ENCODE measurements around the gene ITPK1.

ITPK1 gene

DNA sequence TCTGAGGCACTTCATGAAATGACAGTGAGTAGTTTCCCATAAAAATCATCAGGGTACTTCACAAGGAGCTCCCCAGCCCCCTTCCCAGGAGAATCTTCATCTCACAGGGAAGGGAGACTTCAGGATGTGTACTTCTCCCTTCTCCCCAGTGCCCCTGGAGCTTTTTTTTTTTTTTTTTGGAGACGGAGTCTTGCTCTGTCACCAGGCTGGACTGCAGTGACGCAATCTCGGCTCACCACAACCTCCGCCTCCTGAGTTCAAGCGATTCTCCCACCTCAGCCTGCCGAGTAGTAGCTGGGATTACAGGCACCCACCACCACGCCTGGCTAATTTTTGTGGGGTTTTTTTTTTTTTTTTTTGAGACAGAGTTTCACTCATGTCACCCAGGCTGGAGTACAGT, 10.4 kb downstream of the ITPK1 start:
- no peak for DNase-seq (ENCODE audit: low read depth, low spot score)

- peak; percentile 65 for DNase-seq (ENCODE audit: low read depth, low spot score)
These were observed 10.8 kb downstream of the ITPK1 start for GRCh38 chr14:93104961-93105360.

DNA sequence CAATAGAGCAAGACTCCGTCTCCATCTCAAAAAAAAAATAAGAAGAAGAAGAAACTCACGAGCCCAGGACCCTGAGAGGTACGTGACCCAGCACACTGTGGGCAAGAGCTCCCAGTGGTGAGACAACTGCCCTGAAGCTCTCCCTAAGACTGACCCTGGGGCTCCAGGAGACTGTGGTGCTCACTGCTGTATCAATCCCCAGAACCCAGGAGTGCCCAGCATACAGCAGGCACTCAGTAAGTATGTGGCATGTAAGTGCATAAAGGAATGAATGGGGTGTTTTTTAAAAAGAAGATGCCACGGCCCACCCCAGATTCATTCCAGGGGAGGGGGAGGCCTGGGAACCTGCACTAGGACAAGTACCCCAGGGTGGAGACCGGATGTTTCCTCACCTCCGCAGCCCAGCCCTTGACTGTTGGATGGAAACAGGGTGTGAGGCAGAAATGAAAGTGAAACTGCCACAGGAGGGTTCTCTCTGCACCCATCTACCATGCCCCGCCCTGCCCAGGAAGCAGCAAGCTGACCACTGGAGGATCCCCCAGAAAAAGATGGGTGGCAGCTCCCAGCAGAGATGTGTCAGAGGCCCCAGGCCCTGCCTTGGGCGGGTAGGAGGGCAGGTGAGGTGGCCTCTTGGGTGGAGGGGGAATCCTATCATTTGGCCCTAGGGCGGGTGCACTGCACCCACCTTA, 12.2 kb downstream of the ITPK1 start:
- DNase-seq (ENCODE audit: low read depth, low spot score): no peak

DNA sequence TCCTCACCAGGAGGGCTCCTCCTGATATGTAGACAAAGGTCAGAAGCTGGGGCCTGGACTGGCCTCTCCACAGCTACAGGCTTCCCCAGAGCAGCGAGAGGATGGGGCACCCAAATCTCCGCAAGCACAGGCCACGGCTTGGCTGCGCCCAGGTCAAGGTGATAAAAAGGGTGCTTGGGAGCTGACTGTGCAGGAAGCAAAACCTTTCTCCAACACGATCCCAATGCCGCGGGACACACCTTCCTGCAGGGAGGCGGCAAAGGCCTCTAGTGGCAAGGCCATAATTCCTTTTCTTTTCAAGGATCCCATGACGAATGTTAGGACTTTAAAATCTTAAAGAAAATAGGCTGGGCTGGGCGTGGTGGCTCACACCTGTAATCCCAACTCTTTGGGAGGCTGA, 13.6 kb downstream of the ITPK1 start:
- DNase-seq (ENCODE audit: low read depth, low spot score): no peak

DNA sequence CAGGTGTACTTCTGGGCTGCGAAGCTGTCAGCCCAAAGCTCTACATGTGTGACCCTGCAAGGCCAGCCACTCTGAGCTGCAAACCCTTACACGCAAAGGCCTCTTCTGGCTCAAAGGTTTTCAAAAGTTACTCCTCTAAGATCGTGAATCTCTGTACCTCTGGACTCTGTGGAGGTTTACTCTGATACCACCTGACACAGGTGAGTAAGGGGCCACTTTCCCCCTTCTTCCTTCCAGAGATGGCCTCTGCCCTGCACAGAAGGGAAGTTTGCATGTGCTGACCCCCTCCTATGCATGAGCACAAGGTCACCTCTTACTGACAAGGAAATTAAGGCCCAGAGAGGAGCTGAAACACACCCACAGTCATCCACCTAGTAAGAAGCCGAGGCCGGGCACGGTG, 14.5 kb downstream of the ITPK1 start:
- DNase-seq (ENCODE audit: low read depth, low spot score): no peak

GRCh38 chr14:93100570-93100969, 15.2 kb downstream of the ITPK1 start:
- no peak for DNase-seq (ENCODE audit: low read depth, low spot score)

- DNase-seq (ENCODE audit: low read depth, low spot score): peak; percentile 80
These were observed 15.6 kb downstream of the ITPK1 start for GRCh38 chr14:93100100-93100499.

GRCh38 chr14:93099643-93100042, 16.1 kb downstream of the ITPK1 start:
- DNase-seq (ENCODE audit: low read depth, low spot score): no peak

- peak; percentile 63 for DNase-seq (ENCODE audit: low read depth, low spot score)
These were observed 16.5 kb downstream of the ITPK1 start for GRCh38 chr14:93099196-93099595.

DNA sequence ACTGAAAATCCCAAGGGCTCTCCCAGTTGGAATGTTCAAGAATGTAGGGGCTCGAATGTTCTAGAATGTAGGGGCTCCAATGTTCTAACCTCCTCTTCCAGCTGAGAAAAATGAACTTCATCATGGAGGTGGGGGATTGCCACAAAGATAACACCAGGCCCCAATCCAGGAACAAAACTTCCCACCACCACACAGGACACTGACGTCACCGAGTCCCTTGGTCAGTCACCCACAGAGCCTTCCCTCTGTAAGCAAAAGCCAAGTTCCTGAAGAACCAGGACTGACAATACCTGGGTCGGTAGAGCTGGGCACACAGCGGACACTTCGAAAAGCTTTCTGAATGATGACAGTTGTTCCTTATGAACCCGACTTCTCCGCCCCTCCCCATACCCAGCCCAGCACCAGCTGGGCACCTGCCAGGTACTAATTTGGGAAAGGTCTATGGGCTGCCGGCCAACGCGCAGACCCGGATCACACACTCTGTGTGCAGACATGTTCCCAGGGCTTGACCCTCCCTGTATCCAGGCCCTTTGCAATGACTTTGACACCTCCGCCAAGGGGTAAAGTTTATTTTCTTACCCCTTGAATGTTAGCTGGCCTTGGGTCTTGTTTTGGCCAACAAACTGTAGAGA, 18.9 kb downstream of the ITPK1 start:
- no peak for DNase-seq (ENCODE audit: low read depth, low spot score)

- peak; percentile 53 for DNase-seq (ENCODE audit: low read depth, low spot score)
These were observed 19.8 kb downstream of the ITPK1 start for GRCh38 chr14:93095742-93096510.

DNA sequence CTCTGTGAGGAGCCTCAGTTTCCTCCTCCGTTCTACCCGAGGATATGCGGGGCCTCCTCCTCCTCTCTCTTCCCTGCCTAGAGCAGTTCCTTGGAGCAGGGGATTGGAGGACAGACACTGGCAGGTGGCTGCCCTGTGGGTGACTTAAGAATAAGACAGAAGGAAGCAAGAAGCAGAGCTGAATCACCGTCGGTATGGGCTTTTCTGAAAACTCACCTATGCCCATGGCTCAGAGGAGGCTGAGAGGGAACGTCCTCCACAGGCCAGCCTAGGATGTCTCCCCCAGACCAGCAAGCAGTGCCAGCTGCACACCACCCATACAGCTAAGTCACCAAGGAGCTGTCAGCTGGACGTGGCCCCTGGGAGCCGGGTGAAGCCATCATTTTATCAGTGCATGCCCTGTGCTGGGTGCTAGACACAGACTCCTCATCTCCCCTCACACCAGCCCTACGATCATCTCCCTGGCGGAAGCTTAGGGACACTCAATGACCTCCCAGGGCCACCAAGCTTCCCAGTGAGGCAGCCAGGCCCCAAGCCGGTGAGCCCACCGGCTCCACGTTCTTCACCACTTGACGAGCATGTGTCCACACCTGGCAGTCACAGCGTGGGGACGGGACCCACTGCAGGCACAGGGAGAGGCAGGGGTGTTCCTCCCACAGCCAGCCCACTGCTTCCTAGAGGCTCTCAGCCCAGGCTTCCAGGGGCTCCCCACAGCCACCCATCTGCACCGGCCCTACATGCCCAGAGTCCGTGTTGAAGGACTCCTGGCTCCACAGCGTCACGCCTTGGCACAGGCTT, 21.4 kb downstream of the ITPK1 start:
- DNase-seq (ENCODE audit: low read depth, low spot score): no peak

- no peak for DNase-seq (ENCODE audit: low read depth, low spot score)
These were observed 22.8 kb downstream of the ITPK1 start for GRCh38 chr14:93092606-93093556.

DNA sequence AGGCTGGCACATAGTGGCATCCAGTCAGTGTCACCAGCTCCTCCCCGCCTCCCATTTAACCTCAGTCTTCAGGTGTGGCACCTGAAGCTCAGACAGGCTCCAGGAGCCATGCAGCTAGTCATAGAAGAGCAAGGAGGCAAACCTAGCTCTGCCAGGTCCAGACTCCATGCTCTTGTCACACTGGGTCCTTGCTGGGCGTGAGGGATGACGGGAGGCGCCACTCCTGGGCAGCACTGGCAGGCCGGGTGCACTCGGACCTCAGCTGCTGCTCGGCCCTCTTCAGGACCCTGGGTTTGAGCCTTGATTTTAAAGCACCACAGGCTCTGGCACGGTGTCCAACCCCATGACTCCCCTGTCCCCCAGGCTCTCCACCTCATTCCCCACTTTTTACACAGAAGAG, 24.1 kb downstream of the ITPK1 start:
- no peak for DNase-seq (ENCODE audit: low read depth, low spot score)

DNA sequence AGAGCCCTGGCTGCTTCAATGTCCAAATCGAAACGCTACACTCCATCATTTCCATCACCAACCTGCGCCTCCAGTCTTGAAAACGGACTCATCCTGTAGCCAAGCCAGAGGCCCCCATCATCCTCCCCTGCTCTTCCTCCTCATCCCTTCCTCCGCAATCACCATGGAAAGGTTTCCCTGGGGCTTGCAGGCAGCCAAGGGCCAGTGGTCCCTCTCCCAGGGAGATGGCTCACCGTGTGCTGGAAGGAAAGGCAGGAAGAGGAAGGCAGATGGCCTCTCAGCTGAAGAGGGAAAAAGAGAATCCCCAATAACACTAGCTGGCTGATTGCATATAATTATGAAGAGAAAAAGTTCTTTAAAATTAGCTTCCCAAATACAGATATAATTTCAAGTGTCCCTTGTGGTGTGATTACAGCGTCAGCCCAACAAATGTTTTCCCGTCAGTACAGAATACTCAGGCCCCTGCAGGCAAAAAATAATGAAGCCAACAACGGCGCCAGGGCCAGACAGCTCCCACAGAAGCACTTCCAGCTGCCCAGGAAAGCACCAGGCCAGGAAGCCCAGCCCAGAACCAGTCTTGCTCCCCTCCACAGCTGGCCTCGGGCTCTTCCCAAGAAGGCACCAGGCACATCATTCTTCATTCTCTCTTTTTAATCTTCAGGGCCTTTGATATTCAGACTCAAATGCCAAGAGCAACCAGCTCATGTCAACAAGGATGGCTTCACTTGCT, 24.7 kb downstream of the ITPK1 start:
- peak; percentile 27 for DNase-seq (ENCODE audit: low read depth, low spot score)

DNA sequence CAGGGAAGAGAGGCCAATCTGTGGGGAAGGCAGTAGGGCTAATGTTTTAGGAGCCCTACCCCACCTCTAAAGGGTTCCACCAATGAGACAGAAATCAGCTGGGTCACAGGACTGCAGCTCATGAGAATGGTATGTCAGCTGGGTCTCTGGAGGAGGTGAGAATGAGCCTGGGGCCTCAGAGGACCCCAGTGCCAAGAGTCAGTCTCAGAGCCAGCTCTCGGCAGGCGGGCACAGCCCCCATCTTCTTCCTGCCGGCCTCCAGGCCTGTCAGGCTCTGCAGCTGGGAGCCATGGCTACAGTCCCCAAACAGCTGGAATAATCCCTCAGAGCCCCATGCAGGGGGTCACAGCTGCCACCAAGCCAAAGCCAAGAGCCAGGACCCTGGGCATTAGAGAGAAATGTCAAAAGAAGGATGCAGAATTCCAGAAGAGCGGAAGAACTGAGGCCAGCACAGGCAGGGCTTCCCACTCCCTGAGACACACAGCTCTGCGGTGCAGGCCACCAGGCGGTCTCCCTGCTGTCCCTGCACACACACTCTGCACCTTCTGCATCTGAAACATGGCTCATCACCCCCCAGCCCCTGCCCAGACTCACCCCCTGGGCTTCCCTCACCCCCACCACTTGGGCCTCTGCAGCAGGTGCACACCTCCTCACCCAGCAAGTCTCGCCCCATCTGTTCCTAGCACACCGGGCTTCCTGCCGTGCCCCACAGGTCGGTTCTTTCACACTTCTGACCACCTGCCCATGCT, 26.0 kb downstream of the ITPK1 start:
- no peak for DNase-seq (ENCODE audit: low read depth, low spot score)

DNA sequence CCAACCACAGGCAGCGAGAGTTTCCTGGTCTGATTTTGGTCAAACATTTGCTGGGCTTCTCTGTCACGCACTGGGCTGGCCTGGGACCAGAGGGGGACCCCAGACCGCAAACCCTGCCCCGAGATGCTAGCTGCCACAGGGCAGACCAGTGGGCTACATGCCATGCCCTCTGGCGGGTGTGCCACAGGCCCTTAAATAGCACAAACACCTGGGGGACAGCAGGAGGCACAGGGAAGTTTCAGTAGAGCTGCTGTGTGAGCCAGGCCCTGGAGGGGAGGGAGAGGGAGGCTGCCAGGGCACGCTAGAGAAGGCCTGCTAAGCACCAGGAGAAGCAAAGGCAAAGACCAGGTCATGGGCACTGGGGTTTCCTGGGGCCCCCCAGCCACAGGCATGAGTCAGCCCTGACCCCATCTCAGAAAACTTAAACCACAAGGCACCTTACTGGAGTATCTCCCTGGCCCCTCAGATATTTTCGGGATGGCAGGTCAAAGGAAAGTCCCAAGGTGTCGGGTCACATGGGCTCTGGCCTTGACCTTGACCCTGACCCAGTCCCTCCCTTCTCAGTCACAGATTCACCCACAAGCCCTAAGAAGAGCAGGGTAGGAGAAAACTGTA, 29.2 kb downstream of the ITPK1 start:
- DNase-seq (ENCODE audit: low read depth, low spot score): peak; percentile 20

DNA sequence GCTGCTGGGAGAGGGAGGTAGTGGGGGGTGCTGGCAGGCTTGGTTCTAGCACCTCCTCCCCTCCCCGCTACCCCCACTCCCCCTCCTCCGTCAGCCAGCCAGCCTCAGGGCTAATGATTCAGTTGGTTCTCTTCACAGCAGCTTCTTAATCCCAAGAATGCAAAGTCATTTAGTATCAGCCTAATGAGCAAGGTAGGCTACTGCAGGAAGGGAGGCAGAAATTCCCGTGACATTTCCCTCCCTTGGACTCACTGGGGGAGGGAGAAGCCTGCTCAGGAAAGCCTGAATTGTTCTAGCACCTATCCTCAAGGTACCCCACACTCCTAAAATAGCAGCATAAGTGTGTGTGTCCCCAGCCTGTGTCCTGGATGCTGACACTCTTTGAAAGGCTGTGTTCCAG, 29.8 kb downstream of the ITPK1 start:
- peak; percentile 74 for DNase-seq (ENCODE audit: low read depth, low spot score)

Data from ELF-1 (cell line).